Sciatic nerve (tissue), 2 donors: ENCODE data around the gene CAMK2G. TPM values are rescaled to one million over a fixed set of nuclear protein-coding genes. Genes with fewer than 3 reads are reported as not detected.
"Not testable (repeated sequence)": the region's sequence is repeated elsewhere in the genome, so short reads cannot be mapped to it uniquely, and the experiment has no call there.

Source experiments
- ATAC-seq: fragments of 200-7000 bp; cut with Tn5 transposase; one replicate; pipeline ENCODE4 v1.9.1; 2020; ENCODE audit warnings: mild to moderate bottlenecking, moderate library complexity
- DNase-seq: peaks from one replicate; pipeline ENCODE4 v3.0.0-alpha.2; 2020; ENCODE audit warnings: low spot score
- intact Hi-C: fragments of 100-400 bp; cut with DNase I; formaldehyde crosslinking; loops from one replicate; pipeline ENCODE4 v1.14.2; 2022
- total RNA-seq: library from RNA; stranded (reverse); fragmentation: NEBNext Ultra II Directional; extraction: Animal tissue kit (Norgen Biotek cat#: 25700); gene quantifications from one replicate; pipeline ENCODE4 v1.2.1, GENCODE V29; 2021
- donor health status: DM: no; HTN: no; CAD: no.
- donor health status: DM: no; HTN: no; CAD: no.

The CAMK2G gene
- total RNA-seq, 1 donor from 2014 or later: 30.5 TPM

DNA sequence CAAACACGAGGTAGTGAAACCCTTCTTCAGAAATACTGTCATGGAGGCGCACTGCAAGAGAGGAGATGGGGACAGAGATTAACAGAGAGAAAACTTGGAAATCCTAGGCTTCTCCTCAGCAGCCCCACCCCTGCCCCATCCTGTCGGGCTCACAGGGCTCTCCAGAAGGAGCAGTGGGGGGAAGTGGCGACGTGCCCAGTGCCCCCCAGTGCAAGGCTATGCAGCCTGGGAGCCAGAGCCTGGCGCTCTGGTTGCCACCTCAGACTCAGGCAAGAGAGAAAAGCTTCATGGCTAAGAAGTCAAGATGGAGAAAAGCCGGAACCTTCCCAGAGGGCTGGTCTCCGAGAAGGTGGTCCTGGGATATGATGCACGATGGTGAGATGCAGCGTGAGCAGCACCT, 21.2 kb downstream of the CAMK2G start:
- ATAC-seq: no peak
- intact Hi-C loops: no loop called here
- no peak for DNase-seq

DNA sequence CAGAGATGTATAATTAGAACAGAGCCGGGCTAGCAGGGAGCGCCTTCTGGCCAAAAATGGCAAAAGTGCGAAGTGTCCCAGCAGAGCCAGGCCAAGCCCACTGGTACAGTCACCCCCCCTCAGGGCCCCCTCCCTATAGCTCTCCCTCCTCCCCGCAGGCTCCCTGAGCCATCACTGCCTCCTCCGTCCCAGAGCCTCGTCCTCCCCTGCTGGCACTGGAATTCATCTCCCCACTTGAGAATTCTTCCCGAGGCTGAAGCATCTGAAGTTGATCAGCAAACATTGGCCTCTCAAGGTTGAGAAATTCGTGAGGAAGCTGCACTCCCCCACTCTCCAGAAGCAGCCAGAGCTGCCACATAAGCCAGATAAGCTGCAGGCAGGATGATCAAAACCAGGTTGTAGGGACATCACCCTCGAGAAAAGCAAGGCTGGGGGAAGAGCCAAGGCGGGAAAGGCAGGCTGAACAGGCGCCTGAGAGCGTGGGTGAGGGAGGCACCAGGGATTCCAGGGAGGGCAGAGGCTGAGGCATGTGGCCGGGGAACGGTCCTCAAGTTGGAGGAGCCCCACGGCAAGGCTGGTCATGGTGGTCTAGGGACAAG, 23.4 kb downstream of the CAMK2G start:
- no peak for DNase-seq
- intact Hi-C loops: no loop called here
- peak; percentile 75 for ATAC-seq

DNA sequence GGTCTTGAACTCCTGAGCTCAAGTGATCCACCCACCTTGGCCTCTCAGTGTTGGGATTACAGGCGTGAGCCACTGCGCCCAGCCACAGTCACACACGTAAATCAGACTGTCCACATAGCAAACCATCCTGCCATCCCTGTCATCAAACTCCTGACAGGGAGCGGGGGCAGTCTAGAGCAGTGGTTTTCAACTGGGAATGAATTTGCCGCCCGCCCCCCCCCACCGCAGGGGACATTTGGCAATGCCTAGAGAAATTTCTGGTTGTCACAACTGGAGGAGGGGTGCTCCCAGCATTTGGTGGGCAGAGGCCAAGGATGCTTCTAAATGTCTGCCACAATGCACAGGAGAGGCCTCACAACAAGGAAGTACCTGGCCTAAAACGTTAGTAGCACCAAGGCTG, 24.1 kb downstream of the CAMK2G start:
- intact Hi-C loops: no loop called here

DNA sequence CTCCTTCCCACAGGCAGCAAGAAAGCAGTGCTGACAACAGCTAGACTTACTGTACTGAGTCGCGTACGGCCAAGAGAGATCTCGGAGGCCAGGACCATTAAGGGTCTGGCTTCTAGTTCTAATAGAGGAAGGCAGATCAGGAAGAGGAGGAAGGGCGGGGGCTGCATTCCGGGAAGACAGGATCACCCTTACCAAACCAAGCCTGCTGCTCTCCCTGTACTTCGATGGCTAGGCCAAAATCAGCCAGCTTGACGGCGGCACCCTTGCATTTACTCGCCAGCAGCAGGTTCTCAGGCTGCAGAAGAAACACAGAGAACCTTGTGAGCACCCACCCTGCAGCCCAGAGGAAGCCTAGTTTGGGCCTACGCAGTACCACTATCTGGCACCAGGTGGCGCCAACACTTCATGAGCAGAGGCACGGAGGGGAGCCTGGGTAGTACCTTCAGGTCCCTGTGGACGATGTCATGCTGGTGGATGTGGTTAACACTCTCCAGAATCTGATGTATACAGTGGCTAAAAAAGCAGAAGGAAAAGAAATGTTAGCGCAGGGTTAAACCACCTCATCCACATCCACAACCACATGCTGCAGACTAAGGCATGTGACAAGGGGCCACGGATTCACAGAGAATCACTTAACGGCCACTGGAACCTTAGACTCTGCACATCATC, 25.4 kb downstream of the CAMK2G start:
- peak; percentile 93 for DNase-seq
- peak; percentile 83 for ATAC-seq
- intact Hi-C loops: no loop called here

More for the DNA sequence above, 24.1 kb downstream of the CAMK2G start:
- ATAC-seq (no peak), DNase-seq (no peak)

DNA sequence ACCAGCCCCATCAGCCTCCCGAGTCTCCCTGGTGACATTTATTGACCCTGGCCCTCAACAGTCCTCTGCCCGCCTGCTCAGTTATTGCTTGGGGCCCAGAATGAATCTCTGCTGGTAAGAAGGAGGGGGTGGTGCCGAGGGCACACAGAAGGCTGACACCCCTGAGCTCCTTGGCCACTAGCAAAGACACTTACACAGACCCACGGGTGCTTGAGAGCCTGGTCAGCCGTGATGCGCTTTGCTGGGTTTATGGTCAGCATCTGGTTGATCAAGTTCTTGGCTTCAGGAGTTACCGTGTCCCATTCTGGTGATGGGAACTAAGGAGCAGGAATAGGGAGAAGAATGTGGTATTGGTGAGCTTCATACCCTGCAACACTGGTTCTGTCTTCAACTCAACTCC, 27.3 kb downstream of the CAMK2G start:
- ATAC-seq (no peak), DNase-seq (no peak)
- intact Hi-C loops: no loop called here

DNA sequence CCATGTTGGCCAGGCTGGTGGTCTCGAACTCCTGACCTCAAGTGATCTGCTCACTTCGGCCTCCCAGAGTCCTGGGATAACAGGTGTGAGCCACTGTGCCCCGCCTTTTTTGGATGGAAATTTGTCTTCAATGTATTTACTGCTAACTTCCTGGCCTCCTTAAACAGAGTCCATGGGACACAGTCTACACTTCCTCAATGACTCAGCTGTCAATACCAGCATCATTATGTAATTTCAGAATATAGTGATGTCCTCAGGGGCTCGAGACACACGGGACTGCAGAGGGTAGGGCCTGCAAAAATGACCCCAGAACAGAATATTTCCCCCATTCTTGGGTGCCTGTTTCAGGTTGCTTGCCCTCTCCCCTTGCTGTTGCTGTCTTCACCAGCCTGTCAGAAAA, 31.1 kb downstream of the CAMK2G start:
- DNase-seq (no peak), ATAC-seq (no peak)
- intact Hi-C loops: loop anchor here (5.0 kb wide), 1 partner anchor 34 kb away; no protein-coding TSS in a partner anchor

DNA sequence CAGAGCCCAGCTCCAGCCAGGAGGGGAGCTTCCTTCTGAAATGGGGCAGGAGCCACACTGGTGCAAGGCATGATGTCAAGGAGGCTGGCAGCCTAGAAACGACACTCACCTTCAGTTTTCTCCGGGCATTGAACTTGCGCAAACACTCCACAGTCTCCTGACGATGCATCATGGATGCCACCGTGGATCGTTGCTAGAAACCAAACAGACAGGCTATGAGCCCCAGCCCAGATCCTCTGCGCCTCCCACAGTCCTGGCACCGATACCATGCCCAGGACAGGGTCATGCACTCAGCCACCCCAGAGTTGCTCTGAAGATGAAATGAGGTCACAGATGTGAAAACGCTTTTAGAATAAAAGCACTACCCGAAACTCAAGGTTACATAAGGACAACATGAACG, 32.0 kb downstream of the CAMK2G start:
- no peak for ATAC-seq
- DNase-seq: no peak

DNA sequence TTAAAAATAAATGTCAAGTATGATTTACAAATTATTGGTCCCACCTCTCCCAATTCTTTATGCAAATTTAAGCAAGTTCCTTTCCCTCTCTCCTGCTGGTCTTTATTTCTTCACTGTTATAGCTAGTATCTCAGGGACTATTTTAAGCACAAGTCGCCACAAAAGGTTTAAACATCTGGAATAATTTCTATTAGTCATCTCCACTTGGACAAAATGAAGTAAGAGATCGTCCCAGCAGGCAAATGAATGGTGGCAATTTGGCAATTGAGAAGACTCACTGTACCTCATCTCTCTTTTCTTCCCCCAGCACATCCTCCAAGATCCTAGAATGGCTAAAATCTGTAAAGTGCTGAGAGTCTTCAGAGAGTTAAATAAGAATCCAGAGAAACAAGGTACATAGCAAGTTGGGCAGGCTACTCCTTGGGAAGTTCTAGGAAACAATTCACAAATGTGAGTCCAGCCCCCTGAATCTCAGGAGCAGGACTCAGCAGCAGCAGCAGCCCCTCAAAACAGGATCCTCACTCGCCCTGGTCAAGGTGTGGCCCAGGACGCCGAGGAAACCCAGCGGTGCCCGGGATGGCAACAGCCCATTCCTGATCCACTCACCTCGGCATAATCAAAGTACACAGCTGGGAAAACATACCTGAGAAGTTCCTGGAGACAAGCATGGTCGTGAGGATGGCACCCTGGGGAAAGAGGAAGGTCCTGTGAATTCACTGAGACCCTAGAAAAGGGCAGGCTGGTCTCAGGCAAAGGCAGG, 32.6 kb downstream of the CAMK2G start:
- intact Hi-C loops: loop anchor here (5.0 kb wide), 1 partner anchor 36 kb away; no protein-coding TSS in a partner anchor
- ATAC-seq (no peak), DNase-seq (no peak)

More for the DNA sequence above, 32.0 kb downstream of the CAMK2G start:
- intact Hi-C loops: loop anchor here (5.0 kb wide), 1 partner anchor 35 kb away; no protein-coding TSS in a partner anchor

DNA sequence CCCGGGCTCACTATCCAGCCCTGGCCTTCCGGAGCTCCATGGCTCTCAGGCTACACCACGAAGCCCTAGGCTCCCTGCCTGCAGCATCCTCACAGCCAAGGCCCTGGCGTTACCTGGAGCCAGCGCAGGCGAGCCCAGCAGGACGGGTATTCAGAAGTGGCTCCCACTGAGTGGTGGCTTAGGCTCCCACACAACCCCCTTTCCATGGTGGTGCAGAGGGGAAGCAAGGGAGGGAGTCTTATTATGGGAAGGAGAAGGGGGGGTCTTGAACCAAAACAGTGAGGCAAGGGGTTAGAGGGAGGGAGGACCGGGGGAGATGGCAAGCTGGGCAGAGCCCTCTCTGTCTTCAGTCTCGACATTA, 33.3 kb downstream of the CAMK2G start:
- ATAC-seq (no peak), DNase-seq (no peak)
- intact Hi-C loops: loop anchor here (5.0 kb wide), 1 partner anchor 36 kb away; no protein-coding TSS in a partner anchor

DNA sequence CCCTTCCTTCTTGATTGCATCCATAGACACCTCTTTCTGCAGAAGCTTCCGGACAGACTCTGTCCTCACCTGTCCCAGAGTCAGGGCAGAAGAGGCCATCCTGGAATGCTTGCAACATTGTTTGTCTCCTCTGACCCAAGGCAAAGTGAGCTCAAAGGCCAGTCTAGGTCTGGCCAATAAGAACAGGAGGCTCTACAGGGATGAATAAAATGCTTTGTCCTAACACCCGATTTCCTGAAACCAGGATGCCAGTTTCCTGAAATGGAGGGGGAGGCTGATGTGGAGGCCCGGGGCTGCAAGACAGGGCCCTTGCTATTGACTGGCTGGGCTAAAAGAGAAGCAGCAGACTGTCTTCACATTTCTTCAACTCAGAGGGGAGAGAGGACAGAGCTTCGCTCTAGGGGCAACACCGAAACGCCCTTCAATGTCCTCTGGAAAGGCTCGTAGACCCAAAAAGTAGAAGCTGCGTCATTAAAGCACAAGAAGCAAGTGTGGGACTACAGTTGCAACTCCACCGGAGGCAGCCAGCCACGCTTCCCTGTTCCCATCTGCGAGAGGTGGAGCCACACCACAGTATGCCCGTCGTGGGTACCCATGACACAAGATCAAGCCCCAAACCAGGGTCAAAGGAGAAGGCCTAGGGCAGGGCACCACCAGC, 33.8 kb downstream of the CAMK2G start:
- intact Hi-C loops: loop anchor here (5.0 kb wide), 1 partner anchor 37 kb away; no protein-coding TSS in a partner anchor
- DNase-seq: no peak
- no peak for ATAC-seq

DNA sequence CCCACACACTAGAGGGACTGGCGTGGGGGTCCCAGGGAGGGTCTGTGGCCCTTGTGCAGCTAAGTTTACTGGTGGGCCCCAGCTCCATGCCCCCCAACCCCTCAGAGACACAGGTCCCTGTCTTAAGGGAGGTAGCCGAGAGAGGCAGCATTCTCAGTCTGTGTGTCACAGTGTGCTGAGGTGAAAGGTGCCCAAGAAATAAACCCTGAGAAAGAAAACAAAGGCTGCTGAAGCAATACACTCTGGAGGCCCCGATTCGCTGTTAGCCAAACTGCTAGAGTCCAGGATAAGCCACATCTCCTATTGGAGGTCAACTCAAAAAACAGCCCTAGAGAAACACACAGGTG, 34.3 kb downstream of the CAMK2G start:
- DNase-seq (no peak), ATAC-seq (no peak)
- intact Hi-C loops: loop anchor here (5.0 kb wide), 1 partner anchor 37 kb away; no protein-coding TSS in a partner anchor

DNA sequence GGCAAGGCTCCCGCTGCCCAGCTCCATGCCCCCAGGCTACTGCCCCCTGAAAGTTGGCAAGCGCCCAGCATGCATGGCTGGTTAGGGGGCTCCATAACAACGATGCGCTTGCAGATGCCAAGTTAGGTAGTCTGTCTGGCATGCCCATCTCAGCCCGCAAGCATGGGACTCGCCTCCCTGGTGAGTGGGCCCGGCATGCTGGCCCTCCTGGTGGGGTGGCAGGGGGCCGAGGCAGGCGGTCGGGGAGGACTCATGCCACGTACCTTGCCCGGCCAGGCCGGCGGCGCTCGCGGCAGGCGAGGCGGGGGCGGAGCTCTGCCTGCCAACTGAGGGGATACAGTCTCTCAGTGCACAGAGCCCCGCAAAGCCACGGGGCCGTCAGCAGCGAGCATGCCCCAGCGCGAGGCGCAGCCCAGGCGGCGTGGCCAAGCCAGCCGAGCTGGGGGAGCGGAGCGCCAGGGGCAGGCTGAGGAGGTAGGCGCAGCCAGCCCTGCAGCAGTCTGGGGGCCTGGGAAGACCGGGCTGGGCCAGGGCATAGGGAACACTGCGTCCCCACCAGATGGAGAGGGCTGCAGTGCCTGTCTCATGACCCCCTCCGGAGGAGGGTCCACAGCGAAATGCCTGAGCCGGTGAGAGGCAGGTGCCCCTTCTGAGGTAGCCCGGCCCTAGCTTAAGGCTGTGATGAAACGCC, 34.9 kb downstream of the CAMK2G start:
- DNase-seq: no peak
- intact Hi-C loops: no loop called here
- no peak for ATAC-seq

DNA sequence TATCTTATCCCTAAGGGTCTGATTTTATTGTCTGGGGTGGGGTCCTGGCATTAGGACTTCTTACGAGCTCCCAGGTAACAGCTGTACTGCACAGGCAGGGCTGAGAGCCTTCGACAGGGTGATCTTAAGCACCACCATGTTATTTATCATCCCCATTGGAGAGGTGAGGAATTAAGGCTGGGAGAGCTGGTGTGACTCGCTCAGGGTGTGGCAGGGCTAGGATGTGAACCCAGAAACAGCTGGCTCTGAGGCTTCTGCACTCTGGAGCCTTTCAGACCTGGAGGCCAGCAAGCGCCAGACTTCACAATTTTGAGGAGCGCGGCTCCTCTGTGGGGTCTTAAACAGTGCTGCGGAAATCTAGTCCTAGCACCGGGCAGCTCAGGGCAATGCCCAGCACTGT, 35.5 kb downstream of the CAMK2G start:
- DNase-seq (no peak), ATAC-seq (no peak)
- intact Hi-C loops: no loop called here

DNA sequence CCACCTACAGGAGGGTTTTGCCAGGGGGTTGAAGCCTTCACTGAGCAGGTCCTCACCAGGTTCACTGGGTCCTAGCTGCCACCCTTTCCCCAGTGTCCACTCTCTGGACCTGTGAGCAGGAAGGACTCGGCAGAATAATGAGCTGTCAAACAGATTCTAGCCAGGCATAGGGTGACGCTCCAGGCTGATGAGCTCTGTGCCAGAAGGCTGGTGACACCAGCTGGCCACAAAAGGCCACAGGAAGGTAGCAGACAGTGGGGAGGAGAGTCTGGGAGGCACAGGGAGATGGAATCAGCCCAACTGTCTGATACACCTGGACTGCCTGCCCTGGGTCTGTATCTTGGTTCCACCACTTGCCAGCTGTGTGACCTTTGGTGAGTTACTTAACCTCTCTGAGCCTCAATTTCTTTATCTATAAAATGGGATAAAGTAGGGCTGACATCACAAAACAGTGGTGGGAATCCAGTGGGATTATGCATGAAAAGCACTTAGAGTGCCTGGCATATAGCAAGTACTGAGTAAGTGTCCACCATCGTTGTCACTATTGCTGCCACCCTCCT, 36.3 kb downstream of the CAMK2G start:
- DNase-seq (no peak), ATAC-seq (no peak)
- intact Hi-C loops: no loop called here

DNA sequence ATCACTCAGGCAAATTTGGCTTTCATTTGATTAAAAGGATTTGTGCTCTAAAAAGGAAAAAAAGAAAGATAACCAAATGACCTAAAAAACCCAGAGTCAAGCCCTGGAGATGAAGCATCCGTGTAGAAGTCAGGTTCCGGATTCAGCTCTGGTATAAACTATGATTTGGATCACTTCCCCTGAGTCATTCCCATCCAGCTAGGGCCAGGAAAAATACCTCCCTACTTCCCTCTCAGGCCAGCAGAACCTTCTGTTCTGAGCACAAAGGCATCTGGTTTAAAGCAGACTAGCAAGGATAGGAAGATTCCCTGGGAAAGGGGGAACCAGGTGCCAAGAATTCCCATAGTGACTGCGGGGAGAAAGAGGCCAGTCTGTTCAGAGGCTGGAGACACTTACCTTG, 37.3 kb downstream of the CAMK2G start:
- peak; percentile 33 for ATAC-seq
- DNase-seq: no peak
- intact Hi-C loops: no loop called here

DNA sequence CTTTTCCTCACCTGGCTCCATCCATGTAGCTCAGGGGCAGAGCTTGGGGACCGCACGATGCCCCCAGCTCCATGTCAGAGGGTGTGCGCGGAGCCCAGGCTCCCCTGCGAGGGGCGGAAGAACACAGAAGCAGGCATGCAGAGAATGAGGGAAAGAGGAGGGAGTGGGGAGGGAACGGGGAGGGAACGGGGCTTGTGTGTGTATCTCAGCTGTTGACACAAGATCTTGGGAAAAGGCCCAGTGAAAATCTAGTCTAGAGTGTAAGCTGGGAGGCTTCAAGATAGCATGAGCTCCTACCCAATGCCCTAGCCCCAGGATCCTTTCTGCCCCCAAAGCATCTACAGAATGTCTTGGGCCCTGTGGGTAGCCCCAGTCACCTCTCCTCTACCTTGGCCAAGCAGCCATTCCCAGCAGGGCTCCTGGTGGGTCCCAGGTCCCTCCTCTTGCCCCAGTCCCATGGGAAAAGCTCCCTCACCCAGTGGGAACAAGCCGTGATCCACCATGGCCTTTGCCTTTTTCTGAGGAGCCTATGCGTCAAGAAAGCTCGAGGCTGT, 37.9 kb downstream of the CAMK2G start:
- intact Hi-C loops: no loop called here
- ATAC-seq (no peak), DNase-seq (no peak)

DNA sequence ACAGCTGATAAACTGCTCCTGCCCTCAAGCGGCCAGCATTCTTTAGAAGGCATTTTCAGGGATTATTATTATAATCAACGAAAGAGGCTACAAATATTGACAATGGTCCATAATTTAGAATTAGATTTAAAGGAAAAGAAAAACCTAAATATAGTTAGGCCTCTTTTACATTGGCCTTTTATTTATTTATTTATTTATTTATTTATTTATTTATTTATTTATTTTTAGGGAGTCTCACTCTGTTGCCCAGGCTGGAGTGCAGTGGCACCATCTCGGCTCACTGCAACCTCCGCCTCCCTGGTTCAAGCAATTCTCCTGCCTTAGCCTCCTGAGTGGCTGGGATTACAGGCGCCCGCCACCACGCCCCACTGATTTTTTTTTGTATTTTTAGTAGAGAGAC, 45.3 kb downstream of the CAMK2G start:
- intact Hi-C loops, ATAC-seq, DNase-seq: not testable (repeated sequence)

DNA sequence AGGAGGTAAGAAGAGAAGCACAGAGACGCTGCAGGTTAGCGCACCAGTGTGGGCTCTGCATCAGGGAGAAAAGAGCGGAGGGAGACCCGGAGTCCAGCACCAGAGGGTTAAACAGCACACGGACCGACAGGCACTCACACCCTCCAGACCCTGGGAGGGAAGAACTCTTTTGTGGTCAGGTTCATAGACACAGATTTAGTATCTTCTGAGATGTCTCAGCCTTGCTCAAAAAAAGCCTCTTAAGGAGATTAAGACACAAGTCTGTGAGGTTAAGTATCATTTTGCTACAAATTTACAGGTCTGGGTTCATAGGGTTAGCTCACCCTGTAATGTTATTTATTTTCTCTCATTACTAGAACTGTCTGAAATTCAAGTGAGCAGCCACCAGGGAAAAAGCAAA, 46.2 kb downstream of the CAMK2G start:
- no peak for DNase-seq
- intact Hi-C loops: no loop called here

More for the DNA sequence above, 46.2 kb downstream of the CAMK2G start:
- ATAC-seq: no peak
